Measurements from ENCODE around the gene IAH1. TPM values are rescaled to one million over a fixed set of nuclear protein-coding genes. Genes with fewer than 3 reads are reported as not detected.
"Not testable (repeated sequence)": the region's sequence is repeated elsewhere in the genome, so short reads cannot be mapped to it uniquely, and the experiment has no call there.

The IAH1 gene
- total RNA-seq, 2 experiments from 2014 or later: 53.7 to 63.7 TPM

DNA sequence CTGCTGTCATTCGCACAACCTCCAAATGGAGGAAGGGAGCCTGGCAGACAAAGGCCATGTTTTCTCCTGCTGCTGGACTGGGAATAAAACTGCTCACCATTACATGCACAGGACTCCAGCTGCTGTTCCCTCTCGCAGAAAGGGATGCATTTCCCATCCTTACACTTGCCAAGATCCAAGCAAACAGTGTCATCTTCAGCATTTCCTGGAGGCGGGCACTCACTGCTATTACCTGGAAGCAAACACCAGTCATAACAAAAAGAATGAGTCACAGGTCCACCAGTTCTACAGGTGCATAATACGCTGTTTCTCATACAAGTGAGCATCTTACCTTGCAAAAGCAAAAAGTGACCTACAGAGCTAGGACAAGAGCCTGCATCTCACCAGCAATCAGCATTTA lies 22.7 kb downstream of the IAH1 start:
- H3K36me3 Mint-ChIP-seq (ENCODE audit: low read depth): peaks cover 47% of the 10 kb centered on the region
- POLR2A ChIA-PET: interaction anchor here (0.6 kb wide), 1 partner anchor 215 kb away, joined by 4 read pairs; no protein-coding TSS in a partner anchor
- no peaks in the 10 kb centered on the region for H3K9me3 Mint-ChIP-seq (ENCODE audit: low read depth)
- no peaks in the 10 kb centered on the region for H3K27me3 Mint-ChIP-seq
- peak; percentile 57 for ATAC-seq
- peak; percentile 35 for DNase-seq
- H3K4me1 Mint-ChIP-seq: peaks cover 37% of the 10 kb centered on the region
- intact Hi-C loops (cut with DNase I, micrococcal nuclease): no loop called here
- no peak overlapping the region for H3K4me3 Mint-ChIP-seq
- peak overlapping the region; percentile 61 for H3K27ac Mint-ChIP-seq
- CTCF ChIA-PET: no interaction called here

GRCh38 chr2:9498210-9498609 lies 23.9 kb downstream of the IAH1 start:
- no peaks in the 10 kb centered on the region for H3K27me3 Mint-ChIP-seq
- H3K36me3 Mint-ChIP-seq (ENCODE audit: low read depth): peaks cover 43% of the 10 kb centered on the region
- ATAC-seq: no peak
- no peak overlapping the region for H3K4me3 Mint-ChIP-seq
- ChIA-PET CTCF (no interaction called here), POLR2A (no interaction called here)
- no peak for DNase-seq
- no peaks in the 10 kb centered on the region for H3K9me3 Mint-ChIP-seq (ENCODE audit: low read depth)
- H3K4me1 Mint-ChIP-seq: peaks cover 32% of the 10 kb centered on the region
- intact Hi-C loops (cut with DNase I, micrococcal nuclease): no loop called here
- H3K27ac Mint-ChIP-seq: peak overlapping the region; percentile 43

DNA sequence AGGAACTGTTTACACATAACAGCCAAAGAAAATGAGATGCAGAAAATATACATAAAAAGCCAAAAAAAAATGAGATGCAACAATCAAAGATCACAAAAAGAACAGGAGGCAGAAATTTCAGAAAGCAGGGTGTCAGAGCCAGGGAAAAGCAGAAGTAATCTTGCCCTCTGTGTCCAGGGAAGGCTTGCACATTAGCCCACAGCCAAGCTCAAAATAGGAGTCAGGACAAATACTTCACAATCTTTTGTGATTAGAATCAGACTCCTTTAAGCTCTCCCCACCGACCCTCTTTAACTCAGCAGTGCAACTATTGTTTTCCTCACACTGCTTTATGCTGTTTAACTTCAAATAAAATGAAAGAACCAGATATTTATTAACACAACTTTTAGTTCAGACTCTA lies 34.6 kb downstream of the IAH1 start:
- H3K4me1 Mint-ChIP-seq: no peaks in the 10 kb centered on the region
- H3K27ac Mint-ChIP-seq: no peak overlapping the region
- H3K27me3 Mint-ChIP-seq: no peaks in the 10 kb centered on the region
- H3K36me3 Mint-ChIP-seq (ENCODE audit: low read depth): peaks cover 33% of the 10 kb centered on the region
- CTCF ChIA-PET: interaction anchor here (0.5 kb wide), 1 partner anchor 117 kb away, joined by 3 read pairs; no protein-coding TSS in a partner anchor
- ATAC-seq: no peak
- no peak overlapping the region for H3K4me3 Mint-ChIP-seq
- POLR2A ChIA-PET: no interaction called here
- DNase-seq: no peak
- intact Hi-C loops (cut with DNase I, micrococcal nuclease): no loop called here
- H3K9me3 Mint-ChIP-seq (ENCODE audit: low read depth): no peaks in the 10 kb centered on the region

GRCh38 chr2:9513946-9514345 lies 39.6 kb downstream of the IAH1 start:
- ATAC-seq; POLR2A ChIA-PET; H3K27me3 Mint-ChIP-seq; H3K4me1 Mint-ChIP-seq; intact Hi-C loops (cut with DNase I, micrococcal nuclease); H3K4me3 Mint-ChIP-seq; H3K9me3 Mint-ChIP-seq (ENCODE audit: low read depth); DNase-seq; CTCF ChIA-PET; H3K27ac Mint-ChIP-seq: not testable (repeated sequence)
- peaks cover 41% of the 10 kb centered on the region for H3K36me3 Mint-ChIP-seq (ENCODE audit: low read depth)

DNA sequence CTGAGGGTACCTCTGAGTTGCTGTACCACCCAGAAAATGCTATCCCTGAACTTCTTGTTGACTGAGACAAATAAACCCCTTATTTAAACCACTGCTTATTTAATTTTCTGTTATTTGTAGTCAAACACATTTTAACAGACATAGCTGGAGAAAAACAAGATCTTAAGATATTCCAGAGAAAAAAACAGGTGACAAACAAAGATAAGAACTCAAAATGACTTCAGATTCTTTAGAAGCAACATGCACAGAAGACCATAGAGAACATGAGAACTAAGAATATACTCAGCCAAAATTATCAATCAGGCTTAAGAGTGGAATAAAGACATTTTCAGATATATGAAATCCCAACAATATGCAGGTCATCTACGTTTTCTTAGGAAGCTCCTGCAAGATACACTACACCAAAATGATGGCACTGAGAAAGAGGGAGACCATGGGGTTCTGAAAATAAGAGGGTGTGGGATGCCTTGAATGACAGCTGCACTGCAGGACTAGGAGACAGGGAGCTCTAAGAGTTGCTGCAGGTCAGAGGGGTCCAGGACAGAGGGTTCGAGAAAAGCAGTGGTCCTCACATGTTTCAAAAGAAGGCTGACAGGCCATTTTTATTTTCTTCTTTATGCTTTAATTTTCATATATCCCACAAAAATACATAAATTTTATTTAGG lies 42.9 kb downstream of the IAH1 start:
- Mint-ChIP-seq H3K9me3 (ENCODE audit: low read depth) (no peaks in the 10 kb centered on the region), H3K27ac (no peak overlapping the region), H3K4me3 (no peak overlapping the region), H3K4me1 (peaks cover 2% of the 10 kb centered on the region), H3K36me3 (ENCODE audit: low read depth) (peaks cover 53% of the 10 kb centered on the region), H3K27me3 (no peaks in the 10 kb centered on the region)
- CTCF ChIA-PET: interaction anchor here (0.6 to 1.6 kb wide), 2 partner anchors 15 to 25 kb away, joined by 3 read pairs; no protein-coding TSS in a partner anchor
- no peak for ATAC-seq
- intact Hi-C loops (cut with DNase I, micrococcal nuclease): no loop called here
- DNase-seq: no peak
- POLR2A ChIA-PET: no interaction called here

- no peak overlapping the region for H3K27ac Mint-ChIP-seq
- CTCF ChIA-PET: interaction anchor here (0.6 to 1.6 kb wide), 3 partner anchors 14 to 26 kb away, joined by 3 read pairs; no protein-coding TSS in a partner anchor
- peaks cover 51% of the 10 kb centered on the region for H3K36me3 Mint-ChIP-seq (ENCODE audit: low read depth)
- no peak for DNase-seq
- peaks cover 2% of the 10 kb centered on the region for H3K4me1 Mint-ChIP-seq
- ATAC-seq: no peak
- intact Hi-C loops (cut with DNase I, micrococcal nuclease): no loop called here
- H3K9me3 Mint-ChIP-seq (ENCODE audit: low read depth): no peaks in the 10 kb centered on the region
- no peaks in the 10 kb centered on the region for H3K27me3 Mint-ChIP-seq
- POLR2A ChIA-PET: interaction anchor here (0.7 kb wide), 1 partner anchor 11 kb away, joined by 4 read pairs; no protein-coding TSS in a partner anchor
- no peak overlapping the region for H3K4me3 Mint-ChIP-seq
Observed at GRCh38 chr2:9518163-9518562, 43.8 kb downstream of the IAH1 start.

DNA sequence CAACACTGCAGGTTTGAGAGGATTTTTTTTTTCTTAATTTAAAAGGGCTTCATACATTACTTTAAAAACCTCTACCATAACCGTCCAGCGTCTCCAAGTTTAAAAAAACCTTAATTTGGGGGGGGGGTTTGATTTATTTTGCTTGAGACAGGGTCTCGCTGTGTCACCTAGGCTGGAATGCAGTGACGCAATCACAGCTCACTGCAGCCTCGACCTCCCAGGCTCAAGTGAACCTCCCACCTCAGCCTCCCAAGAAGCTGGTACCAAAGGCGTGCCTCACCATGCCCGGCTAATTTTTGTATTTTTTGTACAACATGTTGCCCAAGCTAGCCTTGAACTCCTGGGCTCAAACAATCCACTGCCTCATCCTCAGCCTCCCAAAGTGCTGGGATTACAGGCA lies 44.4 kb downstream of the IAH1 start:
- H3K9me3 Mint-ChIP-seq (ENCODE audit: low read depth): no peaks in the 10 kb centered on the region
- no peaks in the 10 kb centered on the region for H3K27me3 Mint-ChIP-seq
- H3K36me3 Mint-ChIP-seq (ENCODE audit: low read depth): peaks cover 51% of the 10 kb centered on the region
- H3K27ac Mint-ChIP-seq: no peak overlapping the region
- CTCF ChIA-PET: interaction anchor here (0.9 to 1.6 kb wide), 2 partner anchors 24 to 86 kb away, joined by 3 read pairs; no protein-coding TSS in a partner anchor
- H3K4me3 Mint-ChIP-seq: no peak overlapping the region
- H3K4me1 Mint-ChIP-seq: peaks cover 2% of the 10 kb centered on the region
- DNase-seq: no peak
- ATAC-seq: no peak
- intact Hi-C loops (cut with DNase I, micrococcal nuclease): no loop called here
- POLR2A ChIA-PET: interaction anchor here (0.7 kb wide), 1 partner anchor 10 kb away, joined by 4 read pairs; no protein-coding TSS in a partner anchor

DNA sequence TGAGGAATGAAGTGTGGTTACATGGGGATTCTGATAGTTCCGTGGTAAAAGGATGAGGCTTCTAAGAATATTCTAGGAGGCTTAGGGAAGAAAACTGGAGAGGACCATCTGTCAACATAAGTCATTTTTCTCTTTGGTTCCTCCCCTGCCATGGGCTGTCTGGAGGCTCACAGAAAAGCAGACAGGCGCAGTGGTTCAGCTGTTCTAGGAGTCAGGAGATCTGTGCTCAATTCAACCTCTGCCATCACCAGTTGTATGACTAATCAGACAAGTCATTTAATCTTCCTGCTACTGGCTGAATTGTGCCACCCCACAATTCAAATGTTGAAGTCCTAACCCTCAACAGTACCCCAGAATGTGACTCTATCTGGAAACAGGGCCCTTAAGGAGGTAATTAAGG lies 44.9 kb downstream of the IAH1 start:
- H3K4me1 Mint-ChIP-seq: peaks cover 2% of the 10 kb centered on the region
- CTCF ChIA-PET: interaction anchor here (0.7 to 1.4 kb wide), 3 partner anchors 86 to 1086 kb away, joined by 3 read pairs; no protein-coding TSS in a partner anchor
- DNase-seq (peak; percentile 12), ATAC-seq (peak; percentile 49)
- no peaks in the 10 kb centered on the region for H3K9me3 Mint-ChIP-seq (ENCODE audit: low read depth)
- intact Hi-C loops (cut with DNase I, micrococcal nuclease): no loop called here
- peak overlapping the region; percentile 70 for H3K27ac Mint-ChIP-seq
- no peak overlapping the region for H3K4me3 Mint-ChIP-seq
- no peaks in the 10 kb centered on the region for H3K27me3 Mint-ChIP-seq
- POLR2A ChIA-PET: no interaction called here
- peaks cover 48% of the 10 kb centered on the region for H3K36me3 Mint-ChIP-seq (ENCODE audit: low read depth)

DNA sequence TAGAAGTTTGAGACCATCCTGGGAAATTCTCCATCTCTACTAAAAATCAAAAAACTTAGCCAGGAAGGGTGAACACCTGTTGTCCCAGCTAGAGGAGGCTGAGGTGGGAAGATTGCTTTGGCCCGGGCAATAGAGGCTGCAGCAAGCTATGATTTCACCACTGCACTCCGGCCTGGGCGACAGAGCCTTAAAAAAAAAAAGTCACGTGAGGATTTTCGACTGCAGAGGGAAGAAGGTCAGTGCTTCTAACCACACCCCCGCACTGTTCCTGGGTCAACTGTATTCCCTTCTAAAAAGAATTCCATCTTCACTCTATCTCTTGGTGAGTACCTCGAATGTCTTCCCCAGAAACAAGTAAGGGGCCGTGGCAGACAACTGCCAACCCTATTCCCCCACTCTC lies 49.9 kb downstream of the IAH1 start:
- DNase-seq (no peak), ATAC-seq (no peak)
- POLR2A ChIA-PET: no interaction called here
- no peaks in the 10 kb centered on the region for H3K9me3 Mint-ChIP-seq (ENCODE audit: low read depth)
- peaks cover 39% of the 10 kb centered on the region for H3K36me3 Mint-ChIP-seq (ENCODE audit: low read depth)
- no peaks in the 10 kb centered on the region for H3K27me3 Mint-ChIP-seq
- no peak overlapping the region for H3K27ac Mint-ChIP-seq
- CTCF ChIA-PET: no interaction called here
- H3K4me3 Mint-ChIP-seq: no peak overlapping the region
- peaks cover 5% of the 10 kb centered on the region for H3K4me1 Mint-ChIP-seq
- intact Hi-C loops (cut with DNase I, micrococcal nuclease): no loop called here

- ChIA-PET CTCF (no interaction called here), POLR2A (no interaction called here)
- intact Hi-C loops (cut with DNase I, micrococcal nuclease): no loop called here
- no peak for ATAC-seq
- DNase-seq: no peak
- Mint-ChIP-seq H3K27me3 (no peaks in the 10 kb centered on the region), H3K36me3 (ENCODE audit: low read depth) (peaks cover 37% of the 10 kb centered on the region), H3K4me1 (peaks cover 3% of the 10 kb centered on the region), H3K4me3 (no peak overlapping the region), H3K9me3 (ENCODE audit: low read depth) (no peaks in the 10 kb centered on the region), H3K27ac (no peak overlapping the region)
Observed at GRCh38 chr2:9525266-9525665, 50.9 kb downstream of the IAH1 start.

- ChIA-PET CTCF (no interaction called here), POLR2A (no interaction called here)
- Mint-ChIP-seq H3K27me3 (no peaks in the 10 kb centered on the region), H3K9me3 (ENCODE audit: low read depth) (no peaks in the 10 kb centered on the region), H3K4me3 (no peak overlapping the region), H3K4me1 (peaks cover 3% of the 10 kb centered on the region), H3K36me3 (ENCODE audit: low read depth) (peaks cover 28% of the 10 kb centered on the region), H3K27ac (no peak overlapping the region)
- no peak for DNase-seq
- intact Hi-C loops (cut with DNase I, micrococcal nuclease): no loop called here
- no peak for ATAC-seq
Observed at GRCh38 chr2:9527995-9528787, 53.8 kb downstream of the IAH1 start.

DNA sequence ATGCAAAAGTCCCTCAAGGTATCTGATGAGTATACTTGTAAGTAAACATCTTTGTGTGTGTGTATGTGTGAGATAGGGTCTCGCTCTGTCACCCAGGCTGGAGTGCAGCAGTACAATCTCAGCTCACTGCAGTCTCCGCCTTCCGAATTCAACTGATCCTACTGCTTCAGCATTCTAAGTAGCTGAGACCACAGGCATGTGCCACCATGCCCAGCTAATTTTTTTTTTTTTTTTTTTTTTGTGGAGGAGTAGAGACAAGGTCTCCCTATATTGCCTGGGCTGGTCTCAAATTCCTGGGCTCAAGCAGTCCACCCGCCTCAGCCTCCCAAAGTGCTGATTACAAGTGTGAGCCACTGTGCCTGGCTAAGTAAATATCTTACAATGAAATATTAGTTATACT lies 58.1 kb downstream of the IAH1 start:
- H3K9me3 Mint-ChIP-seq (ENCODE audit: low read depth): no peaks in the 10 kb centered on the region
- peaks cover 9% of the 10 kb centered on the region for H3K4me1 Mint-ChIP-seq
- H3K36me3 Mint-ChIP-seq (ENCODE audit: low read depth): peaks cover 28% of the 10 kb centered on the region
- H3K4me3 Mint-ChIP-seq: no peak overlapping the region
- CTCF ChIA-PET: interaction anchor here (0.6 to 1.2 kb wide), 3 partner anchors 10 to 16 kb away, joined by 3 read pairs; no protein-coding TSS in a partner anchor
- POLR2A ChIA-PET: interaction anchor here (0.5 kb wide), 1 partner anchor 17 kb away, joined by 3 read pairs; no protein-coding TSS in a partner anchor
- intact Hi-C loops (cut with DNase I, micrococcal nuclease): no loop called here
- ATAC-seq (no peak), DNase-seq (no peak)
- H3K27me3 Mint-ChIP-seq: no peaks in the 10 kb centered on the region
- no peak overlapping the region for H3K27ac Mint-ChIP-seq
